GM23338 (cell line): ENCODE data around the gene EMC6.

ENCODE experiments used
- CREB1 ChIP-seq: fragments of 250-450 bp; sonication (Bioruptor Pico); IDR thresholded peaks from 2 replicates; pipeline ENCODE4 v1.5.0; 2020; ENCODE audit warnings: low read depth, mild to moderate bottlenecking, moderate library complexity
- CTCF ChIP-seq, 2 experiments: fragments of 200-600 bp in 1 of 2; sonication (generic) in 1 of 2; conservative IDR thresholded peaks; 2 replicates each; pipeline versions ENCODE4 v1.5.1 to v1.6.1; 2016 to 2017; ENCODE audit warnings: antibody characterized with exemption in 2 of 2, low read depth in 2 of 2, mild to moderate bottlenecking in 2 of 2, moderate library complexity in 1 of 2
- ETS1 ChIP-seq: IDR thresholded peaks from 2 replicates; pipeline ENCODE4 v1.6.1; 2016; ENCODE audit warnings: antibody characterized with exemption
- EZH2 ChIP-seq: fragments of 200-600 bp; sonication (generic); IDR thresholded peaks from one replicate; pipeline ENCODE4 v1.8.0; 2017; ENCODE audit warnings: antibody characterized with exemption, mild to moderate bottlenecking, low read depth; ENCODE audit not compliant: unreplicated experiment
- EZH2phosphoT487 ChIP-seq: fragments of 200-600 bp; sonication (generic); IDR thresholded peaks from one replicate; pipeline ENCODE4 v1.8.1; 2018; ENCODE audit warnings: antibody characterized with exemption; ENCODE audit not compliant: unreplicated experiment
- JUNB ChIP-seq: IDR thresholded peaks from one replicate; pipeline ENCODE4 v1.6.1; 2016; ENCODE audit warnings: antibody characterized with exemption; ENCODE audit not compliant: unreplicated experiment
- NANOG ChIP-seq: IDR thresholded peaks from 2 replicates; pipeline ENCODE4 v1.6.1; 2016; ENCODE audit warnings: antibody characterized with exemption, borderline replicate concordance
- POLR2AphosphoS5 ChIP-seq: IDR thresholded peaks from 2 replicates; pipeline ENCODE4 v1.6.1; 2016; ENCODE audit warnings: antibody characterized with exemption, low read depth
- REST ChIP-seq: IDR thresholded peaks from one replicate; pipeline ENCODE4 v1.6.1; 2018; ENCODE audit warnings: antibody characterized with exemption; ENCODE audit not compliant: unreplicated experiment
- STAT1 ChIP-seq: IDR thresholded peaks from one replicate; pipeline ENCODE4 v1.6.1; 2016; ENCODE audit warnings: antibody characterized with exemption; ENCODE audit not compliant: unreplicated experiment
- ZNF114 ChIP-seq: fragments of 250-450 bp; sonication (Bioruptor Pico); IDR thresholded peaks from 2 replicates; pipeline ENCODE4 v1.5.0; 2020; ENCODE audit warnings: mild to moderate bottlenecking, moderate library complexity
- ZNF331 ChIP-seq: fragments of 250-450 bp; sonication (Bioruptor Pico); IDR thresholded peaks from 2 replicates; pipeline ENCODE4 v1.5.0; 2020; ENCODE audit warnings: low read depth, mild to moderate bottlenecking, moderate library complexity

GRCh38 chr17:3693829-3694231, 25.2 kb downstream of the EMC6 start:
- no peak for TF ChIP-seq CREB1
- TF ChIP-seq CTCF (conservative IDR thresholded peaks at IDR 0.05; ENCODE audit: low read depth in 2 of 2), result no peak
- TF ChIP-seq EZH2, result no peak
- no peak for TF ChIP-seq POLR2AphosphoS5
- TF ChIP-seq ETS1, result no peak
- no peak for TF ChIP-seq REST
- no peak for TF ChIP-seq ZNF114 (CRISPR knock-in tag)
- no peak for TF ChIP-seq STAT1
- no peak for TF ChIP-seq EZH2phosphoT487
- no peak for TF ChIP-seq JUNB
- TF ChIP-seq ZNF331, result no peak
- no peak for TF ChIP-seq NANOG
